GM12878 (cell line): ENCODE data around the gene SNAPC3. TPM values are rescaled to one million over a fixed set of nuclear protein-coding genes. Genes with fewer than 3 reads are reported as not detected.

Experiments
- ATAC-seq: fragments of 200-7000 bp; cut with Tn5 transposase; 3 replicates; pipeline ENCODE4 v1.9.1; 2020; ENCODE audit warnings: mild to moderate bottlenecking, moderate library complexity
- BruUV-seq: library from RNA; stranded (reverse); fragments of 400-500 nt; replicated peaks from 2 replicates; lab custom pipeline; 2021; lab: Mats Ljungman, UMichigan
- CTCF ChIA-PET: fragments of 300-600 bp; sonication (Branson Sonifier 250); formaldehyde crosslinking; extraction: SDS; loops from one replicate; lab custom pipeline; 2021; ENCODE audit warnings: inconsistent platforms; lab: Yijun Ruan, JAX
- POLR2A ChIA-PET: fragments of 350-600 bp; formaldehyde crosslinking; extraction: SDS; loops from one replicate; lab custom pipeline; 2021; ENCODE audit warnings: inconsistent platforms; lab: Charles Lee
- RAD21 ChIA-PET: fragments of 300-600 bp; sonication (Branson Sonifier 250); formaldehyde crosslinking; loops from one replicate; lab custom pipeline; 2023; ENCODE audit warnings: antibody characterized with exemption; ENCODE audit not compliant: unreplicated experiment; lab: Charles Lee
- SMC1A ChIA-PET: fragments of 300-600 bp; sonication (Branson Sonifier 250); formaldehyde crosslinking; loops from one replicate; lab custom pipeline; 2023; ENCODE audit not compliant: unreplicated experiment, uncharacterized antibody; lab: Charles Lee
- DNase-seq: peaks from one replicate; pipeline ENCODE4 v3.0.0-alpha.2; 2011; ENCODE audit warnings: low read depth, low spot score
- FAIRE-seq: peaks from 3 replicates; lab custom pipeline; 2011; peaks lifted over from hg19 to GRCh38; lab: Jason Lieb, UNC
- H2AFZ ChIP-seq: 2 replicates; pipeline ENCODE4 v1.6.0; 2011; ENCODE audit warnings: low read depth, low read length, control low read depth; ENCODE audit not compliant: control insufficient read depth
- H3K27ac ChIP-seq: 2 replicates; pipeline ENCODE4 v1.5.1; 2011; ENCODE audit warnings: control low read depth; ENCODE audit not compliant: control insufficient read depth, insufficient read depth
- H3K27me3 ChIP-seq, 2 experiments: replicated peaks in 1 of 2; 2 replicates each; pipeline versions ENCODE4 v1.6.0 to v1.6.1; 2011; ENCODE audit warnings: low read length in 1 of 2; ENCODE audit not compliant: control insufficient read depth in 2 of 2, insufficient read depth in 2 of 2
- H3K36me3 ChIP-seq, 2 experiments: 2 replicates each; pipeline ENCODE4 v1.5.1; 2011; ENCODE audit warnings: low read length in 1 of 2; ENCODE audit not compliant: control insufficient read depth in 2 of 2, insufficient read depth in 2 of 2
- H3K4me1 ChIP-seq: 2 replicates; pipeline ENCODE4 v1.6.1; 2011; ENCODE audit warnings: mild to moderate bottlenecking, low read length, moderate library complexity, mixed read lengths; ENCODE audit not compliant: control insufficient read depth, insufficient read depth
- H3K4me2 ChIP-seq: 2 replicates; pipeline ENCODE4 v1.6.0; 2011; ENCODE audit warnings: control low read depth; ENCODE audit not compliant: control insufficient read depth, insufficient read depth
- H3K4me3 ChIP-seq: fragments of 200-600 bp; sonication (generic); 2 replicates; pipeline ENCODE4 v1.5.1; 2016
- H3K79me2 ChIP-seq: 2 replicates; pipeline ENCODE4 v1.6.0; 2011; ENCODE audit warnings: low read length; ENCODE audit not compliant: control insufficient read depth, insufficient read depth
- H3K9ac ChIP-seq: 2 replicates; pipeline ENCODE4 v1.8.0; 2011; ENCODE audit warnings: low read length, control low read depth, mixed read lengths; ENCODE audit not compliant: control insufficient read depth, insufficient read depth
- H3K9me3 ChIP-seq: replicated peaks from 3 replicates; pipeline ENCODE4 v1.5.1; 2011; ENCODE audit warnings: mild to moderate bottlenecking, low read length; ENCODE audit not compliant: control insufficient read depth, insufficient read depth
- H4K20me1 ChIP-seq: 2 replicates; pipeline ENCODE4 v1.6.0; 2011; ENCODE audit not compliant: control insufficient read depth, insufficient read depth
- IKZF2 ChIP-seq, 2 experiments: fragments of 450-650 bp; IDR thresholded peaks; 2 replicates each; pipeline ENCODE4 v1.6.1; 2017; ENCODE audit warnings: mild to moderate bottlenecking in 2 of 2, moderate library complexity in 2 of 2
- PML ChIP-seq: IDR thresholded peaks from 2 replicates; pipeline ENCODE4 v1.6.1; 2012; ENCODE audit warnings: low read length, inconsistent platforms
- WGBS: methylation state at CpG from one replicate; pipeline ENCODE4 v1.1.6; 2016; ENCODE audit warnings: low lambda C conversion rate; ENCODE audit not compliant: insufficient replicate concordance, insufficient coverage; ENCODE audit errors: missing lambda C conversion rate; 5-methylcytosine and 5-hydroxymethylcytosine counted together
- in situ Hi-C: fragments of 300-500 bp; cut with MboI; formaldehyde crosslinking; loops from 9 replicates; pipeline ENCODE4 v1.14.3; 2018; ENCODE audit warnings: mixed read lengths
- intact Hi-C: fragments of 100-400 bp; cut with micrococcal nuclease; formaldehyde crosslinking; loops from one replicate; pipeline ENCODE4 v1.14.2; 2022; ENCODE audit not compliant: unreplicated experiment
- polyA plus RNA-seq, 11 experiments: library from polyadenylated mRNA; depleted of rRNA in 4 of 11; unstranded in 6 of 11; stranded (reverse) in 5 of 11; fragments of >200 nt; fragmentation: Nextera tagmentation in 4 of 11; fragmentation: Illumina TruSeq in 1 of 11; extraction: Ambion mirVana in 4 of 11; extraction: Trizol in 1 of 11; gene quantifications; 1 replicate in 1 of 11; 2 replicates in 10 of 11; pipeline versions ENCODE4 v1.2.1 to v1.2.3, GENCODE V29; 2011 to 2016; ENCODE audit warnings: inconsistent platforms in 2 of 11, missing spikeins in 2 of 11, low read depth in 1 of 11
- total RNA-seq, 4 experiments: library from RNA; depleted of rRNA in 3 of 4; stranded (reverse); fragments of >200 nt in 3 of 4; fragmentation: Illumina TruSeq in 1 of 4; extraction: Trizol in 1 of 4; gene quantifications; 2 replicates each; pipeline versions ENCODE4 v1.2.1 to v1.2.3, GENCODE V29; 2013 to 2021
- TF ChIP-seq, protein P1 (sequence below): IDR thresholded peaks from 2 replicates; pipeline ENCODE4 v1.6.1; 2011; ENCODE audit warnings: mild to moderate bottlenecking, low read depth, low read length, moderate library complexity; ENCODE audit not compliant: insufficient replicate concordance

The SNAPC3 gene
- total and polyA plus RNA-seq, 10 of the 15 experiments (the other 5 are each of a cell fraction or from before 2014, with no cell fraction given) = 5.7 to 47.4 (median 24.6) TPM

DNA sequence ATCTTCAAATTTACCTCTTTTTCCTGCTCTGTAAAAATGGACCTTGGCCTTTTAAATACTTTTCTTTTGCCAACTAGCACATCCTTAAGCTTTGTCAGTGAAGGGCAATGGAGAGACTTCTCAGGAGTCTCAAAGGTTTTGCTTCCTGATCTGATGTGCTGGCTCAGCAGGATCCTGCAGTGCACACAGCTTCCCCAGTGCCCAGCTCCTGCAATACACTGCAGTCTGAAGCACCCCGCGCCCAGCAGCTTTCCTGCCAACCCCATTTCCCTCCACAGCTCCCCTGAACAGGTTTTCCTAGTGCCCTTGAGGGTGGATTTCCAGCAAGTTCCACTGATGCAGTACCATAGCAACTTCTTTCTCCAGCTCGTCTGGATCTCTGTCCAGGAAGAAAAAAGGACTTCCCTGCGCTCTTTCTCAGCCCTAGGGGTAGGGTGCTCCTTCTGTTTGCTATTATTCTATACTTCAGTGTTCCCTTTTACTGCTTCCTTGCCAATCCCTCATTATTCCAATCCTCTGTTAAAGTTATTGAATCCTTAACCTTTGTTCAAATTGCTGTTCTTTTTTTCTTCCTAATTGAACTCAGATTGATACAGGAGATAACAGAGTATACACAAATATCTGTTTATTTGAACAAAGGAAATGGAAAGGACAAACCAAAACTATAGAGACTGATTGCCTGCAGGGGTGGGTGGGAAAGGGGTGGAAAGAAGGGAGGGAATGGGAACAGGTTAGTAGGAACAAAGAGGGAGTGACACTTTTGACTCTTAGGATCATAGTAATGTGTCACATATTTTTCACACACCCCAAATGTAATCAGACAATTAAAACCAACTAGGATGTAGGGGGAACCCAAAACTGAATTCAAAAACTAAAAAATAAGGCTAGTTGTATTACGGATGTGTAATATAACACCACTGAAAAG, 8.5 kb downstream of the SNAPC3 start:
- CTCF ChIA-PET = interaction anchor here (0.8 to 1.4 kb wide), 2 partner anchors 26 to 102 kb away, joined by 3 to 4 read pairs; no protein-coding TSS in a partner anchor
- POLR2A ChIA-PET = interaction anchor here (0.6 kb wide), 1 partner anchor 58 kb away, joined by 4 read pairs; no protein-coding TSS in a partner anchor
- SMC1A ChIA-PET = interaction anchor here (0.8 to 1.5 kb wide), 3 partner anchors 13 to 80 kb away, joined by 3 to 7 read pairs (median 4); no protein-coding TSS in a partner anchor
- peaks cover 25% of the 10 kb centered on the region for H3K79me2 ChIP-seq
- intact Hi-C loops = no loop called here
- no peak overlapping the region for H3K4me3 ChIP-seq
- ATAC-seq = 0 out of 3 replicates have a peak, but pooled peaks have one; percentile 4
- H4K20me1 ChIP-seq = no peaks in the 10 kb centered on the region
- H3K27ac ChIP-seq = no peak overlapping the region
- no peak overlapping the region for H3K9ac ChIP-seq
- H3K9me3 ChIP-seq = no peaks in the 10 kb centered on the region
- DNase-seq = no peak
- no TSS peak for BruUV-seq
- no peak for TF ChIP-seq IKZF2 (IDR thresholded peaks at IDR 0.05)
- no peak for TF ChIP-seq PML
- TF ChIP-seq, protein P1, sequence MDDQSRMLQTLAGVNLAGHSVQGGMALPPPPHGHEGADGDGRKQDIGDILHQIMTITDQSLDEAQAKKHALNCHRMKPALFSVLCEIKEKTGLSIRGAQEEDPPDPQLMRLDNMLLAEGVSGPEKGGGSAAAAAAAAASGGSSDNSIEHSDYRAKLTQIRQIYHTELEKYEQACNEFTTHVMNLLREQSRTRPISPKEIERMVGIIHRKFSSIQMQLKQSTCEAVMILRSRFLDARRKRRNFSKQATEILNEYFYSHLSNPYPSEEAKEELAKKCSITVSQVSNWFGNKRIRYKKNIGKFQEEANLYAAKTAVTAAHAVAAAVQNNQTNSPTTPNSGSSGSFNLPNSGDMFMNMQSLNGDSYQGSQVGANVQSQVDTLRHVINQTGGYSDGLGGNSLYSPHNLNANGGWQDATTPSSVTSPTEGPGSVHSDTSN = no peak
- 67% methylated on average over 5 of the region's 5 CpGs for WGBS
- peaks cover 1 to 3% of the 10 kb centered on the region in 2 experiments; a peak in 3 of 4 replicates for H3K36me3 ChIP-seq
- H3K4me2 ChIP-seq = no peak overlapping the region
- FAIRE-seq = no peak
- no peak overlapping the region for H2AFZ ChIP-seq
- H3K27me3 ChIP-seq = no peaks in the 10 kb centered on the region
- no peaks in the 10 kb centered on the region for H3K4me1 ChIP-seq
- RAD21 ChIA-PET = interaction anchor here (2.6 kb wide), 1 partner anchor 74 kb away, joined by 9 read pairs; no protein-coding TSS in a partner anchor
- in situ Hi-C loops = no loop called here
